OCI-M2 (cell line): Measurements from ENCODE around the gene STUM.

Experiments used
- DNase-seq: peaks from one replicate; lab custom pipeline; 2025; ENCODE audit not compliant: unreplicated experiment; lab: John Stamatoyannopoulos, UW

Gene STUM

DNA sequence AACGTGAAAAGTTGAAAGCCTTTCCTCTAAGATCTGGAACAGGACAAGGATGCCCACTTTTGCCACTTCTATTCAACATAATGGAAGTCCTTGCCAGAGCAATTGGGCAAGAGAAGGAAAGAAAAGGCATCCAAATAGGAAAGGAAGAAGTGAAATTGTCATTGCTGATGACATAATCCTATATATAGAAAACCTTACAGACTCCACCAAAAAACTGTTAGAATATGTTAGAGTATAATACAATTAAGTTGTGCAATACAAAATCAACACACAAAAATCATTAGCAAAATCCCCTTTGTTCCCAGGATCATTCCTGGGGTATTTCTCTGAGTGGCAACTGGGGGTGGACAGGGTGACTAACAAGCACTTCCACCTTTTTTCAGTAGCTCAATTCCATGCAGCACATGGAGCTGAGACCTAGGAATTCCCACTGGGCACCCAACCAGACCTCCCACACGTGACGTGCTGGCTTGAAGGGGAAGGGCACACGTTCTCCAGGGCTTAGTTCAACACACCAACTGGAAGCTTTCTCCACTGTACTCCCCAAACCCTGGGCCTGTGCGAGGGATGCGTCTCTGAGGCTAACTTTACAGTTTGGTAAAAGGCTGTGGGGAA, 9.6 kb downstream of the STUM start:
- no peak for DNase-seq

DNA sequence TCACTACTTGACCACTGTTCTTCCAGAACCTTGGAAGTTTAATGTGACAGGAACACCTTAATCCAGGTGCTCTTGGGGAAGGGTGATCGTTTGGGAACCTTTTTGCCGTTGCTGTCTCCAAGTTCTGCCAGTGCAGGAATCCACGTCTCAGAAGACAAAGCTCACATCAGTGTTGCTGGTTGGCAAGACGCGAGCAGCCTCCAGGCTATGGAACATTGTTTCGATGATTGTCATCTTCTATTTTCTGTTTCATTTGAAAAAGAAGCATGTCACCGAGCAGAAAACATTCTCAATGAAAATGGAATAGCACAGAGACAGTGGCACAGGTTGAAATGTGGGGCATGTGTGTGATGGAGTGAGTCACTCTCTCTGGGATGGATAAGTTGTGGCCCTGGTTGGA, 11.7 kb downstream of the STUM start:
- no peak for DNase-seq

DNA sequence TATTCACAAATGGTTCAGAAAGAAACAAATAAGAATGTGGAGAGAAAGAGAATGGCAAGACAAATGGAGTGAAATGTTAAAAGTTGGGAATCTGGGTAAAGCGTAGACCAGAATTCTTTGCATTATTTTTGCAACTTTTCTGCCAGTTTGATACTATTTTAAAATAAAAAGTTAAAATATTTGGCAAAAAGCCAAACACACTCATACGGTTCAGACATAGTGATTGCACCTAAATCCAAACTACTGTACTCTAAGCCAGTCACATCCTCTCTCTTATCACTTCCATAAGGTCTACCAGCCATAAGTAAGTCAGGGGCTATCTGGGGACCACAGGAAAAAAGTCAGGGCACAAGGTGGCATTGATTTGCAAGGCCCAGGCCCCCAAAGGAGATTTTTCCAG, 14.4 kb downstream of the STUM start:
- no peak for DNase-seq

DNA sequence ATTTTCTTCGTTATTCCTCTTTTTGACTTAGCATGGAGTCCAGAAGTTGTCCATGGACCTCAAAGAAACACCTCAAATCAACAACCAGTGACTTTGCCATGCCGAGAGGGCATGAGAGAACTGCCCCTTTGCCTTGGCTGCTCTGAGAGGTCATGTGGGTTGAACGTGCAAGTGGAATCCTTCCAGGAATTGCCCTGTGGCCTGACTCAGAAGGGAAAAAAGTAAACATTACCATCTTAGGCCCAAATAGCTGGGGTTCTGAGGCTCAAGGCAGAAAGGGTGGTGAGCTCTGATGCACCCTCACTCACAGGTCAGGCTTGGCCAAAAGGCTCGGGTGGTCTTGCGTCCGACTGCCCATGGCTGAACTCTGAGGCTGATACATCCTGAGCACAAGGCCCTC, 15.1 kb downstream of the STUM start:
- DNase-seq, result no peak

DNA sequence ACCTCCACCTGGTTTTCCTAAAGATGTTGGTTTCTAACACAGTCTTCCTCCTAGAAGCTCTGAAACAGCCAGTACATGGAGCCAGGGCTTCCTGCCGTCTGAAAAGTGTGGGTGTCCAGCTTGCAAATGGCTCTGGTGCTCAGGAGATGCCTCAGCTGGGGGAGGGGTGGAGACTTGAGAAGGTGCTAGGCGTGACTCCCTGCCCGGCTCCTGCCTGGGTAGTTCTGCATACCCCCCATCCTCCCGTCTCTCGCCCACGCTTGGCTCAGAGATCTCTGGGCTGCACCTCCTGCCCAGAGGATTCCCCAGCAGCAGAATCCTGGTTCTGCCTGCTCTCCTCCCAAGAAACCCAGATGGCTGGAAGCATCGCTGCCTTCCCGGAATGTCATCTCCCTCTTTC, 16.9 kb downstream of the STUM start:
- no peak for DNase-seq

DNA sequence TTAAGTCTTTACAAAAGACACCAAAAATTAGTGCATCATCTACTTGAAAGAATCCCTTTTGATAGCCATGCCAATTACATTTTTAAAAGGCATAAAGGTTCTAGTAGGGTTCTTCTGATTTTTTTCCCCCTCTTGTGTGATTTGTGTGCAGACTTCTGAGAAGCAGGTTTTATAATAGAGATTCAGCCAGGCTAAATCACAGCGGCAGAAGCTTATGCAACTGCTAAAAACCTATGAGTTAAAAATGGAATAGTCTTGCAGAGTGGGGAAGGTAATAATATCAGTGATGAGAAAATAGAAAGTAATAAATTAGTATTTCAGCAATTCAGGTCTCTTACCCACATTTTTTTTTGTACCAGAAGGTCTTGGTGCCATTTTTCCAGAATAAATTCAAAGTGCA, 17.7 kb downstream of the STUM start:
- no peak for DNase-seq

DNA sequence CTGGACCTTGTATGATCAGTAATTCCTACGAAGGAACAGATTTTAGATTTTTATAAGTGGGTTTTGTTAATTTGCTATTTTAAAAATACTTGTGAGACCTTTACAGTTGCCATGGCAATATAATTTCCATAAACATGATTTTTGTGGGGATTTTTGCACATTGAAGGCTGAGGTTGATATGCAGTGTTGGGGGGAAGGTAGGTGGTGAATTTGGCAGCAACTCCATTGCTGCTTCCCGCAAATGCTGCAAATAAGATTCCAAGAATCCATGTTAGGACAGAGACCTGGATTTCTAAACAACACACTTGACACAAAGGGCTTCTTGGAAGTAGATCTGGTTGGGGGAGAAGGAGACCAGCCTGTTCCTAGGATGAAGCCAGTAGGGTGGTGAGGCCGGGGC, 18.2 kb downstream of the STUM start:
- DNase-seq, result no peak

DNA sequence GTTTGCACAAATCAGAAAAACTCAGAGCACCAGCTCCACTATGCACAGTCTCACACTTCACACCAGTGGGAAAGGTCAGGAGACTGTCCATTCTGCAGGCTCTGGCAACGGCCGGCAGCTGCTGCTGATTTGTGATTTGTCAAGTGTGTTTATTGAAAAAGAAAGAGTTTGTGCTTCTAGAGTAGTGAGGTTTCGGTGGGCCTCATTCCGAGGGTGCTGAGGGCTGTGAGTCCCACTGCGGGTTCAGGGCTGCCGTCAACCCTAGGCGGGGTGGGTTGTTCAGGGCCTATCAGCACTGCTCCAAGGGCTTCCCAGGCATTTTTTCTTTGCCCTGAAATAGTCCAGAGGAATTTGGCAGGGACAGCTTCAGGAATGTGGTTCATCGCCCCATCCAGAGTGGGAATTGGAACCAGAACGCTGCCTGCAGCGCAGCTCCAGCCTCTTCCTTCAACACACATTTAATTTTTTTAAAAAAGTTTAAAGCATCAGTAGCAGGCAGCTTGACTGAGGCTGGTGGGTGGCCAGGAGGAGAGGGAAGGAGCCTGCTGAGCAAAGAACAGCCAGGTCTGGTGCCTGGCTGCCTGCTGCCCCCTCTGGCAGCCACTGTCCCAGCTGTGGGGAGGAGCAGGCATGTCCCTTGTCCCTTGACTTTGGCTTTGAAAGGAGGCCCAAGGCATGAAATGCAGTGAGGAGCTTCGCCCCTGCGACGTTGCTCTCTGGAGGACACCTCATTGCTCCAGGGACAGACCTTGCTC, 19.7 kb downstream of the STUM start:
- DNase-seq, result no peak

DNA sequence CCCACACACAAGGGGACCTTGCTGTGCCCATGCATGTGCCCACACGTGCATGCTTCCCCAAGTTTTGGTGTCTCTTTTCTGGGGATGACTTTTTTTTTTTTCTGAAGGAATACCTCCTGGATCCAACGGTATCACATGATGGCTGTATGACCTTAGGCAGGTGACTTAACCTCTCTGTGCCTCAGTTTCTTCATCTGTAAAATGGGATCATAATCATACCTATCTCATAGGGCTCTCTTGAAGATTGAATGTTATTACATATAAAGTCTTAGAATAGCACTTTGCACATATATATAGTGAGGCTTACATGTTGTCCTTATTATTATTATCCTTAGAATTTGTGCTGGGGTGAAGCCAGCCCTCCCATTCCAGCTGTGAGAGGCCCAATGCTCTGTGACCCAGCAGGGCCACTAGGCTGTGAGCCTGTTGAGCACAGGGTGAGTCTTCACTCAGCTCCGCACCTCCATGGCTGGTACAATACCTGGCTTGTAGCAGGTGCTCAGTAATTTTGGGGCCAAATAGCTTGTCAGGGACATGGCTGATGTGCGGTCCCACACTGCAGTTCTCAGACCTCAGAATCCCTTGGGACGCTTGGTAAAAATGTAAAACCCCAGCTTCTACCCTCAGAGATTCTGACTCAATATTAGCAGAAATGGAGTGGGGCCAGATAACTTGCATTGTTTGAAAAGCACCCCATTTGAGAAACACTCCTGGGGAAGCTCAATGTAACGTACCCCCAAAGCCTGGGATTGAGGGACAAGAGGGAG, 20.6 kb downstream of the STUM start:
- DNase-seq, result no peak

DNA sequence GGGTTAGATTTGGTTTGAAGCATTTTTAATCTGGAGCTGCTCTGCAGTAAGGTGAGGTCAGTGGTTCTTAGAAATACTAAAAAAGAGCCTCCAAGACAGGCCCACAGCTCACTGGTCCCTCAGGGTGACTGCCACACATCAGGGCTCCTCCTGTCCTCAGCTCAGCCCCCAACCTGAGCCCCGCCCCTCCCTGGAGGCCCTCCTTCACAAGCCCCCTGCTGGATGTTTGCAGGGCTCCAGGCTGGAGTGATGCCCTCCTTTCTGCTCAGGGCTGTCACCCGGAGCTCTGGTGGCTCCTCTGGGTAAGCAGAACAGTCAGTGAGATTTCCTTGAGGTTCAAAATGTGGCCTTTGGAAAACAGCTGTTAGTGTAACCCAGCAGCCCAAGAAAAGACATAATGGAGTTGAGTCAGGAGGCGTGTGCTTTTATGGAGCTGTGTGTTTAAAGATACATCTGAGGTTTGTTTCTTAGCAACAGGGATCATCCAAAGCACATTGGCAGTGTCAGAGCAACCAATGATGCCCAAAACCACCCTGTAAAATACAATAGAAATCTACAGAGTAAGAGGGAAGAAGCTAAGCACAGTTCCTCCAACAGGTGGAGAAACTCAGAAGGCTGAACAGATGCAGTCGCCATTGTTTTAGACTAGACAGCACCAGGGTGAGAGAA, 21.4 kb downstream of the STUM start:
- DNase-seq, result no peak

DNA sequence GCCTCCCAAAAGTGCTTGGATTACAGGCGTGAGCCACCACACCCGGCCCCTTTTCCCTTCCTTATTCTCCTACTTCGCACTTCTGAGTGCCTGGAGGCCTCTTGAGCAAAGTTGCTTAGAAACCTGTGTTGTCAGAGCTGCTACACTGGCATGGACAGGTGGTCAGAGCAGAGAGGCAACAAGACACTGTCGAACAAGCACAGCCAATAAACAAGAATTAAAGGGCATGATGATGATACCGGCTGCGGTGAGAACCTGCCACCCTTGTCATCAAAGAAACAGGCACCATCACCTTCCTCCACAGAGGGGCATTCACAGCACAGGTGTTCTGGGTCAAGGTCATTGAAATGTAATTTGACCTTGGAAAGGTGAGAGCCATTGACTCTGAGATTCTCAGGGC, 23.3 kb downstream of the STUM start:
- no peak for DNase-seq

DNA sequence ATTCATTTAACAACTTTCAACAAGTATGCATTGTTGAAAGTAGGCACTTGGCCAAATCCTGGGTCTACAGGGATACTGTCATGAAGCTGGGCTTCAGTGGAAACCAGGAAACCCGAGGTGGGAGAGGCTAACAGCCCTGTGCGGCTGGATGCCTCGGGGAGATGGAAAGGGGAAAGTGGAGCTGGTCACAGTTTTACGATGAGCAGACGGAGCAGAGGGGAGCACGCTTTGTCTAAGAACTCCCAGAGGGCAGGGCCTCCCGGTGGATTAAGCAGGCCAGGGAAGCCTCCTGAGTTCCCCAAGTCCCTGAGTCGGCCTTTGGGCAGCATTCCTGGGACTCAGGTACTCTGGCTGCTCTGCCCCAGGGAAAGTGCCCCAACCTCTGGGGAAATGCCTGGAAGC, 23.8 kb downstream of the STUM start:
- DNase-seq, result no peak

DNA sequence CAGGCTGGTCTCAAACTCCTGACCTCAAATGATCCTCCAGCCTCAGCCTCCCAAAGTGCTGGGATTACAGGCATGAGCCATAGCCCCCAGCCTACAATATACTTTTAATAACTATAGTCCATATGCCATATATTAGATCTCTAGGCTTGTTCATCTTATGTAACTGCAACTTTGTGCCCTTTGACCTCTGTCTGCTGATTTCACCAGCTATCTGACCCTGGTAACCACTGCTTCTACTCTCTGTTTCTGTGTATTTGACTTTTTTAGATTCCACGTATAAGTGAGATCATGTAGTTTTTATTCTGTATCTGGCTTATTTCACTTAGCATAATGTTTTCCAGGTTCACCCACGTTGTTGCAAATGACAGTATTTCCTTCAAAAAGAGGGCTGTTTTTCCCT, 25.5 kb downstream of the STUM start:
- DNase-seq, result no peak

DNA sequence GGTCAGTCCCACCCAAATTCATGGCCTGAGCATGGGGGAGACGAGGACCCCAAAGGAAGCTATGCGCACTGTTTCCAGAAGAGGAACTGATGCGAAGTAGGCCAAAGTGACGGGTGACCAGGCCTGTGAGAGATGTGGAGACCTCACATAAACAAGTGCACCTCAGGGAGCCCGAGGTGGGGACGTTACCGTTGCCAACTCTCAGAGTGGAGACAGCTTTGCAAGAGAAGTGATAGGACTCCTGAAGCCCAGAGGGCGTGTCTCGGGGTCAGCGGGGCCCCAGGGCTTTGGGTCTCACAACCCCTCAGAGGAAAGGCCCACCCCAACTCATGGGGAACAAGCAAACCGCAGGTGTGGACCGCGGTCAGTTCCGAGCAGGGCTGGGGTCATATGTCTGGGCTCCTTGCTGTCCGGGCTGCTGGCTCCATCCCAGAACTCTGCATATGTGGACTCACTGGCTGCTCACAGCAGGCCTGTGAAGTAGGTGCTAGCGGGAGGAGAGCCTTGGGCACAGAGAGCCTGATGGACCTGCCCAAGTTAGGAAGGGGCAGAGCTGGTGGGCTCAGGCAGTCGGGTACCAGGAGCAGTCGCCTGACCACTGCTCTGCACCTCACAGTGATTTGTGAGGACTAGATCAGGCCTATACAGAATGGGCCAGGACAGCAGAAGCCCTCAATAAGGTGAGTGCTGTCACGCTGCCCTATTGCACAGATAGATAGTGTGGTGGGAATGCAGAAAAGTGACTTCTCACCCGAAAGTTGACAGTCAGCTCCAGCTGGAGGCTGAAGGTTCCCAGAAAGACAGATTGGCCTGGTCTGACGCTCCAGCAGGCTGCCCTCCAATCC, 26.2 kb downstream of the STUM start:
- DNase-seq, result no peak

DNA sequence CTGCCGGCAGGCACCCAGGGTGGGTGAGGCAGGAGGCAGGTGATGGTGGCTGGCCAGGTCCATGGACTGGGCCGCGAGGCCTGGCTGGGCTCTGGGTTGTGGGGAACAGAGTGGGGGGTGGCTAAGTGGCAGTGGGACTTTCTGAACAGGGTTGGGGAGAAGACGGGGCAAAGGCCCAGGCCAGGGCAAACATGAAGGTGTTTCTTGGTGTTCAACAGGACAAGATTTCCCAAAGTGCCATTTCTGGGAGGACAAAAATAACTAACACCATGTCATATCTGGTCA, 26.8 kb downstream of the STUM start:
- DNase-seq, result no peak

DNA sequence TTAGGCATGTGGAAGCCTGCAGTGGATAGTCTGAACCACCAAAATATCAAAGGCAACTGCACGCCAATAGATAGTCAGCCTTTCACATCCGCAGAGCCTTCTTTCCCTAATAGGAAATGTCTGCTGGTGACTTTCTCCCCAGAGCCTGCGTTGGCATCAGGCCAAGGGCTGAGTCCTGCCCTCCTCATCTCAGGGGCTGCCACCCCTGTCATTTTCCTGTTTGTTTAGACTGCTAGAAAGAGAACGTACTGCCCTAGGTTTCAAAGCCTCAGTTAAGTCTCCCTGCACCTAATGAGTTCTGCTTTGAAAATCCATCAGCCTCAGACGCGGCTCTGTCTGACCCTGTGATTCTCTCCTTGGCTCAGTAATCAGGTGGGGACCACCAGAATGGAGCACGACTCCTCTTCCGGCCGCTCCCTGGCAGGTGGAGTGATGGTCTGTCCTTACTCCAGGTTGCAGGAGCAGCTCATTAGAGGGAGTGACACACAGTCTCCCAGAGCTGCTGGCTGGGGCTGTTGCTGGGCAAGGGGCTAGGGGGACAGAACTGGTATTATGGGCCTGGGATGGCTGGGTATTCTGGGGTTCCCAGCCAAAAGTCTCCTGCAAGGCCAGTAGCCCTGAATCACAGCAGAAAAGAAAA, 27.3 kb downstream of the STUM start:
- no peak for DNase-seq

DNA sequence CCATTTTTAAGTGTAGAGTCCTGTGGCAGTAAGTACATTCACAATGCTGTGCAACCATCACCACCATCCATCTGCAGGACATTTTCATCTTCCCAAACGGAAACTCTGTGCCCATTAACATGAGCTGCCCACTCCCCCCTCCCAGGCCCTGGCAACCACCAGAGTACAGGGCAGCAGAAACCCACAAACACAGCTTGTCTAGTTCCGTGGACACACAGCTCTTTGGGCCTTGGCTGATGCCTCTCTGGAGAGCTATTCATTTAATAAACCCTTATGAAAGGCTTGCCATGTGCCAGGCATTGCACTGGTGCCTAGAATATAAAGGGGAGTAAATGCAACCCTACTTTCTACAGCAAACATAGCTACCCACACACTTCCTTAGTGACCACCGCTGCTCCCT, 28.0 kb downstream of the STUM start:
- no peak for DNase-seq

DNA sequence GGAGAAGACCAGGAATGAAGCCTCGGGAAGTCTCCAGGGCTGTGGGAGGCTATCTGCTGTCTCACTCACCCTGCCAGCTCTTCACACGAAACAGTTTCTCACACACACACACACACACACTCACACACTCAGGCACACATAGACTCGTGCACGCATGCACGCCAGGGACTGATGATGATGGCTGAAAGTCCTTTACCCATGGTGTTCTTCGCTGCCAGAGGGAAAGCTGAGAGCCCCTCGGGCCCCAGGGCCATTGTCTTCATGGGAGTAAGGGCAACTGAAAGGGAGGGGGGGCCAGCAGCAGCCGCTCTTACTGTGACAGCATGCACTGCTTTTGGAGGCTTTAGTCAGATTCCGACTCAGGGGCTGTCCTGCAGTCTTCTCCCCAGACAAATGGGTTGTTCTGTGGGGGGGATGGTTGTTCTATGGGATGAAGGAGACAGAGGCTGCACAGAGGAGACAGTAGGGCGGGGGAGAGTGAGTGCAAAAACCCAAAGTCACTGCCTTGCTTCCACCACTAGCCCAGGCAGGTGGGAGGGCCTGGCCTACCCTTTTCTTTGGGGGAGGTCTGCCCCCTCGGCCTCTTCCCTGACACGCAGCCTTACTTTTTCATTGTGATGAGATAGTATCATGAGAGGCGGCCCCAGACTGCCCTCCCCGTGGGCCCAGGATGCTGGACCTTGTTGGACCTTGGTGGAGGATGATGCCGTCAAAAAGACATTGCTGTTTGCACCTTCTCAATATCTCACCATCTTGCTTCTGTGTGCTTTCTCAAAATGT, 29.0 kb downstream of the STUM start:
- DNase-seq, result no peak

DNA sequence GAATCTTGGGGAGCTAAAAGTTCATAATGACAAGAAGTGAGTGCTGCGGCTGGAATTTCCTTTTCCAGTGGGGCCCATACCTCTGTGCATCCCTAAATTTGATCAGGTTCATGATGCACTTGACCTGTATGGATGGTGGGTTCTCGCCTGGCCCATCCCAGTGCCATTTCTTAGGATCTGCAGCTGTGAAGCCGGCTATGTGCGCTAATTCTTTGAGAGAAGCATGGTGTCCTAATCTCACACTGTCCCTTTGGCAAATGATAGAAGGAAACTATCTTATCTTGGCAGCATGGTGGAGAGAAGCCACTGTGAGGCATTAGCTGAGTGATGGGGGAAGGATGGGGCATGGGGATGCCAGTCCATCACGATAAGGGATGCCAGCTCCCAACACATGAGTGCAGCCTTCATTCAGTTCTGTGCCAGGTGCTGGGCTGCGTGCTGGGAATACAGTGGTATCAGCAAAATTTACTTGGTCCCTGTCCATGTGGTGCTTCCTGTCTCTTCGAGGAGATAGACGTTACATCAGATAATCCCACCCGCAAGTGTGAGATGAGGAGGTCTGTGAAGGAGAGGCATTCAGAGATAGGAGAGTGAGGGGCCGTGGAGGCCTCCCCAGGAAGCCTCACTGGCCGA, 30.5 kb downstream of the STUM start:
- no peak for DNase-seq
